Bronchus fibroblast of lung (primary cell): ENCODE results near the gene GPR55. TPM values are rescaled to one million over a fixed set of nuclear protein-coding genes. Genes with fewer than 3 reads are reported as not detected.

Experiments used
- total RNA-seq: library from RNA; depleted of rRNA; stranded (reverse); fragments of >200 nt; gene quantifications from 2 replicates; pipeline ENCODE4 v1.2.3, GENCODE V29; 2015

GPR55 gene, protein sequence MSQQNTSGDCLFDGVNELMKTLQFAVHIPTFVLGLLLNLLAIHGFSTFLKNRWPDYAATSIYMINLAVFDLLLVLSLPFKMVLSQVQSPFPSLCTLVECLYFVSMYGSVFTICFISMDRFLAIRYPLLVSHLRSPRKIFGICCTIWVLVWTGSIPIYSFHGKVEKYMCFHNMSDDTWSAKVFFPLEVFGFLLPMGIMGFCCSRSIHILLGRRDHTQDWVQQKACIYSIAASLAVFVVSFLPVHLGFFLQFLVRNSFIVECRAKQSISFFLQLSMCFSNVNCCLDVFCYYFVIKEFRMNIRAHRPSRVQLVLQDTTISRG
- under 0.01 TPM in 1 of 2 replicates, not detected in the other for total RNA-seq

DNA sequence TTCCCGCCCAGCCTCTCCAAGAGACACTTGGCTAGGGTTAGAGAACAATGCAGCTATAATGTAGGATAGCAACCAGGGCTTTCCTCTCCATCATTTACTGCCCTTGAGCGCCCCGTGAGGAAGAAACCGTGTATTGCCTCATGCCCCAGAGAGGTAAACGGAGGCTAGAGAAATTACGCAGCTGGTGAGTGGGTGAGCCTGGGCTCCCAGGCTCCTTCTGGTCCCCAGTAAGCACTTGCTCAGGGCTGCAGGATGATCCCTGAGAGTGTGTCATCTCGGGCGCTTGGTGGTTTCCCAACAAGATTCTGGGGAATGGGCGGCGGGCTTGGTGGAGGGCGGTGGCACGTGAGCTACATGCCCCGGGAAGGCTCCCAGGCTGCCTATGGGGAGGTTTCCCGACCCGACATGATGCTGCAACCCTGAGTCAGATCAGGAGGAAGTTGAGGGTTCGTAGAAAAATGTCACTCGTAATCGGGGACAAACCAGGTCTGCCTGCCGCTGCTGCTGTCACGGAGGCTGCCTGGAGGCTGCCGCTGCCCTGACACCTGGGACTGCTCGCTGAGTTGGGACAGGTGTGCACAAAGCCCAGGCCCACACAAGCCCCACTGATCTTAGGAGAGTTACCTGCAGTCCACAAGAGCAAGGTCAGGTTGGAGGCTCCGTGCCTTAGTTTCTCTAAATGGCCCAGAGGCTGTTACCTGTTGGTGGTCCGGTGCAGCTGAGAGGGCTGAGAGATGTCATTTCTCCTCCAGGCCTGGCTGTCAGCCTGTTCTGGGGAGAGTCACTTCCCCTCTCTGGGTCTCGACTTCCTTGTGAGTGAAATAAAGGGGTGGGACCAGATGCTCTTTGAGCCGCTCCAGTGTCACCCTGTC lies at the start of gene GPR55:
TSS of gene GPR55 (minus strand) at position 773 of the 872 bp plus-strand sequence. CDS start 14,280 bp downstream, outside the sequence.

DNA sequence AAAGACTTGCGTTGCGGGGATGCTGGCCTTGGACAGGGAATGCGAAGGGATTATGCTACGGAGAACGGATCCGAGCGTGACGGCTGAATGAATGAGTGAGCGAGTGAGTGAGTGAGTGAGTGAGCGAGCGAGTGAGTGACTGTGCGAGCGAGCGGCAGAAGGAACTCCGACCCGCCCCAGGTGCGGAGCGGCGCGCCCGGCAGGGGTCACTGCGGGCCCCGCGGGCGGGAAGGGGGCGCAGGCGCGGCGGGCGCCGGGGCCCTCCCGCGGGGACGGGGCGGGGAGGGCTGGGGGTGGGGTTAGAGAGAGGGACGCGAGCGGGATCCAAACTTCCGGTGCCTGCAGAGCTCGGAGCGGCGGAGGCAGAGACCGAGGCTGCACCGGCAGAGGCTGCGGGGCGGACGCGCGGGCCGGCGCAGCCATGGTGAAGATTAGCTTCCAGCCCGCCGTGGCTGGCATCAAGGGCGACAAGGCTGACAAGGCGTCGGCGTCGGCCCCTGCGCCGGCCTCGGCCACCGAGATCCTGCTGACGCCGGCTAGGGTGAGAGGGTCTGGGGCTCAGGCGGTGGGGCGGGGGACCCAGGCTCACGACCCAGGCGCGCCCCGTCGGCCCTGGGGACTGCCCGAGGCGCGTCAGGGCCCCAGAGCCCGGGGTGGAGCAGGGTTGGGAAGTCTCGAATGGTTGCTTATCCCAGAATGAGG lies 60.3 kb downstream of the GPR55 start, which contains the start of gene ITM2C:
TSS of gene ITM2C (plus strand) at position 338 of the 702 bp plus-strand sequence. CDS start at position 422, 84 bp downstream.

Other genes starting within 250 kb of the GPR55 start
- 38.5 and 39.5 TPM in 2 replicates for gene CAB39, start 212.4 kb downstream of the GPR55 start, total RNA-seq
- gene ITM2C, start 60.3 kb downstream of the GPR55 start, total RNA-seq, result 65.1 and 72.7 TPM in 2 replicates
- not detected in 2 replicates for gene SPATA3, start 70.9 kb upstream of the GPR55 start, total RNA-seq
- 1.3 TPM in 1 of 2 replicates, not detected in the other for gene C2orf72, start 112.3 kb upstream of the GPR55 start, total RNA-seq
- gene PSMD1, start 131.6 kb upstream of the GPR55 start, total RNA-seq, result 82.1 and 93.5 TPM in 2 replicates
- gene HTR2B, start 199.8 kb upstream of the GPR55 start, total RNA-seq, result under 0.01 and 0.30 TPM in 2 replicates